Tibial nerve (tissue), 4 donors: ENCODE data around the gene ANGPTL2.

Experiments
- EP300 ChIP-seq, 2 donors: sonication (generic); formaldehyde crosslinking; IDR thresholded peaks; one replicate each; pipeline ENCODE4 v1.6.1; 2017; ENCODE audit warnings: antibody characterized with exemption in 2 of 2, mild to moderate bottlenecking in 1 of 2
- POLR2A ChIP-seq, 2 donors: fragments of 450-650 bp; IDR thresholded peaks; one replicate each; pipeline ENCODE4 v1.6.1; 2017; ENCODE audit warnings: antibody characterized with exemption in 2 of 2, mild to moderate bottlenecking in 2 of 2, moderate library complexity in 2 of 2
- TF ChIP-seq, protein P1 (sequence below), 5 experiments: fragments of 200-600 bp in 3 of 5; fragments of 450-650 bp in 2 of 5; sonication (generic) in 3 of 5; IDR thresholded peaks; one replicate each; pipeline ENCODE4 v1.5.1; 2016 to 2019; ENCODE audit warnings: antibody characterized with exemption in 5 of 5, mild to moderate bottlenecking in 3 of 5, moderate library complexity in 2 of 5

DNA sequence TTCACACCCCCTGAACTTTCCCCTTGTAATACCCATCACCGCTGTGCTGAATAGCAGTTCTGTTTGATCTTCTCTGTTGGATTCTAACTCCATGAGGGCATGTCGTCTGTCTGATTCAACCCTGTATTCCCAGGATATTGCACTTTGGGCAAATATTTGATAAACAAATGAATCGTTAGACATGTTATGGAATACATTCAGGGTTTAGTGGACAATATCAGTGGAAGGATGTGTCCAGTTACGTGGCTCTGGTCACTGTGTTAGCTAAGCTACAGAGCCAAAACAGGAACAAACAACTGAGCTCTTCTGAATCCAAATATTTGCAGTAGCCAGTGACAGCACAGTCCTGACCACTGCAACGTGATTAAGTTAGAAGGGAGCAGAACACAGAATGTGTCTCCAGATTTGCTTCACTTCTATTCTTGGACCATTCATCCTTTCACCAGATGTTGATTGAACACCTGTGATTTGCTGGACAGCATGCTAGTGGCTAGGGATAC is 13.2 kb downstream of the ANGPTL2 start:
- TF ChIP-seq, protein P1, sequence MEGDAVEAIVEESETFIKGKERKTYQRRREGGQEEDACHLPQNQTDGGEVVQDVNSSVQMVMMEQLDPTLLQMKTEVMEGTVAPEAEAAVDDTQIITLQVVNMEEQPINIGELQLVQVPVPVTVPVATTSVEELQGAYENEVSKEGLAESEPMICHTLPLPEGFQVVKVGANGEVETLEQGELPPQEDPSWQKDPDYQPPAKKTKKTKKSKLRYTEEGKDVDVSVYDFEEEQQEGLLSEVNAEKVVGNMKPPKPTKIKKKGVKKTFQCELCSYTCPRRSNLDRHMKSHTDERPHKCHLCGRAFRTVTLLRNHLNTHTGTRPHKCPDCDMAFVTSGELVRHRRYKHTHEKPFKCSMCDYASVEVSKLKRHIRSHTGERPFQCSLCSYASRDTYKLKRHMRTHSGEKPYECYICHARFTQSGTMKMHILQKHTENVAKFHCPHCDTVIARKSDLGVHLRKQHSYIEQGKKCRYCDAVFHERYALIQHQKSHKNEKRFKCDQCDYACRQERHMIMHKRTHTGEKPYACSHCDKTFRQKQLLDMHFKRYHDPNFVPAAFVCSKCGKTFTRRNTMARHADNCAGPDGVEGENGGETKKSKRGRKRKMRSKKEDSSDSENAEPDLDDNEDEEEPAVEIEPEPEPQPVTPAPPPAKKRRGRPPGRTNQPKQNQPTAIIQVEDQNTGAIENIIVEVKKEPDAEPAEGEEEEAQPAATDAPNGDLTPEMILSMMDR (IDR thresholded peaks at IDR 0.05) = no peak
- TF ChIP-seq POLR2A (IDR thresholded peaks at IDR 0.05) (no peak), EP300 (IDR thresholded peaks at IDR 0.05) (no peak)
